CD4-positive, alpha-beta T cell treated with Interleukin-4 for 1 hour (primary cell): ENCODE results near the gene CDV3.

ENCODE experiments used
- DNase-seq, 2 donors: peaks; one replicate each; pipeline ENCODE4 v3.0.0-alpha.2; 2020 to 2022

CDV3 gene

GRCh38 chr3:133608388-133608787 lies 34.9 kb downstream of the CDV3 start:
- DNase-seq, result no peak

DNA sequence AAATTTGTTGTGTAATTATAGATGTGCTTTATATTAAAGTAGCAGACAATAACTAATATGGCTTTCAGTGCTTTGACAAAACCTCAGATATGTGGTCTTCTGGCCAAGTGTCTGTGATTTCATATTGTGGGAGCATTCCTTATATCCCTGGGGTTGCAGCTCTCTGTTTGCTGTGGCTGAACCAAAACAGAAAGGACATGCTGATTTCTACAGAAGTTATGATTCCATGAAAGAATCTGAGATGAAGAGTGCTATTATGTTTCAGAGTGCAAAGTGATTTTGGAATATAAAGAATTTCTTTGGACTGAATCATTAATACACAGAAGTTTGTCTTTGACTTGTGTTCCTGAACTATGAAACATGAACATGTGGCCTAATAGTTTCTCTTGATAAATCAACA lies 36.5 kb downstream of the CDV3 start:
- no peak for DNase-seq

GRCh38 chr3:133611534-133611933 lies 38.0 kb downstream of the CDV3 start:
- DNase-seq, result no peak

- DNase-seq, result peak in 1 of 2 donors; percentile 13
Observed at GRCh38 chr3:133620066-133620784, 46.7 kb downstream of the CDV3 start.

- no peak for DNase-seq
Observed at GRCh38 chr3:133627789-133628188, 54.3 kb downstream of the CDV3 start.

DNA sequence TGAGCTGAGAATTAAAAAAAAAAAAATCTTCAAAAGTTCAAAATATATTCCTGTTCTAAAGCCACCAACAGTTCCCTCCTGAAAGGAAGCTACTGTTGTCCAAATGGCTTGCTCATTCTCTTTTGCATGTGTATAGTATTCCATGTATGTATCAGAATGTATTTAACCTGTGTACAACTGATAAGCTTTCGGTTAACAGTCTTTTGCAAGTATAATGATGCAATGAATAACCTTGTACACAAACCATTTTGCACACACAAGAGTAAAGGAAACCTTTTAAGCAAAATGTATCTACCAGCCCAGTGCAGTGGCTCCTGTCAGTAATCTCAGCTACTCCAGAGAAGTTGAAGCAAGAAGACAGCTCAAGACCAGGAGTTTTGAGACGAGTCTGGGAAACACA lies 55.7 kb downstream of the CDV3 start:
- no peak for DNase-seq

- DNase-seq, result no peak
Observed at GRCh38 chr3:133633439-133633838, 60.0 kb downstream of the CDV3 start.
